HCT116 (cell line): ENCODE measurements around the gene HDAC1. TPM values are rescaled to one million over a fixed set of nuclear protein-coding genes. Genes with fewer than 3 reads are reported as not detected.

Experiments used
- ATAC-seq: fragments of 200-7000 bp; cut with Tn5 transposase; 2 replicates; pipeline ENCODE4 v1.9.1; 2020; ENCODE audit warnings: mild to moderate bottlenecking, moderate library complexity
- BruUV-seq: library from RNA; stranded (reverse); fragments of 400-500 nt; replicated peaks from 2 replicates; lab custom pipeline; 2021; lab: Mats Ljungman, UMichigan
- CTCF ChIA-PET: fragments of 300-600 bp; sonication (Branson Sonifier 250); formaldehyde crosslinking; loops from one replicate; lab custom pipeline; 2021; ENCODE audit warnings: antibody characterized with exemption; lab: Charles Lee
- POLR2A ChIA-PET: fragments of 300-600, 350-600 bp; sonication (Branson Sonifier 250); formaldehyde crosslinking; loops from one replicate; lab custom pipeline; 2021; ENCODE audit warnings: antibody characterized with exemption; lab: Charles Lee
- RAD21 ChIA-PET, 2 experiments: fragments of 300-600 bp; sonication (Branson Sonifier 250); formaldehyde crosslinking; loops; one replicate each; lab custom pipeline; 2023; ENCODE audit warnings: low total read pairs in 2 of 2; ENCODE audit not compliant: uncharacterized antibody in 2 of 2, unreplicated experiment in 2 of 2, low non-redundant PET in 1 of 2; lab: Charles Lee
- DNase-seq: peaks from one replicate; pipeline ENCODE4 v3.0.0-alpha.2; 2010; ENCODE audit warnings: low read depth, low spot score
- H2AFZ ChIP-seq: fragments of 200-600 bp; shearing (Covaris generic), sonication (generic); 2 replicates; pipeline ENCODE4 v1.6.1; 2017; ENCODE audit warnings: low read depth, mixed run types, mixed read lengths, antibody characterized with exemption, low read length; ENCODE audit not compliant: poor library complexity, severe bottlenecking
- H3K27ac ChIP-seq: 2 replicates; pipeline ENCODE4 v1.5.1; 2012; ENCODE audit warnings: low read depth, low read length
- H3K27me3 ChIP-seq: fragments of 200-600 bp; sonication (generic); 2 replicates; pipeline ENCODE4 v1.6.1; 2016; ENCODE audit warnings: mixed run types, low read length, mixed read lengths; ENCODE audit not compliant: insufficient read depth
- H3K36me3 ChIP-seq, 2 experiments: fragments of 200-500 bp in 1 of 2; fragments of 200-600 bp in 1 of 2; sonication (Bioruptor generic) in 1 of 2; sonication (generic) in 1 of 2; 2 replicates each; pipeline versions ENCODE4 v1.5.1 to v1.6.1; 2014 to 2016; ENCODE audit warnings: low read length in 2 of 2, inconsistent platforms in 1 of 2, mixed read lengths in 1 of 2, mixed run types in 1 of 2; ENCODE audit not compliant: insufficient read depth in 2 of 2, control insufficient read depth in 1 of 2
- H3K4me1 ChIP-seq, 2 experiments: fragments of 200-600 bp in 1 of 2; sonication (generic) in 1 of 2; 2 replicates each; pipeline versions ENCODE4 v1.5.1 to v1.6.1; 2012 to 2017; ENCODE audit warnings: low read length in 2 of 2, inconsistent platforms in 1 of 2, mild to moderate bottlenecking in 1 of 2, mixed read lengths in 1 of 2, mixed run types in 1 of 2, moderate library complexity in 1 of 2; ENCODE audit not compliant: insufficient read depth in 2 of 2, control insufficient read depth in 1 of 2
- H3K4me2 ChIP-seq: fragments of 200-600 bp; sonication (generic); 2 replicates; pipeline ENCODE4 v1.6.1; 2017; ENCODE audit warnings: mixed run types, low read length, mixed read lengths
- H3K4me3 ChIP-seq, 2 experiments: fragments of 200-600 bp in 1 of 2; sonication (generic) in 1 of 2; replicated peaks in 1 of 2; 2 replicates each; pipeline ENCODE4 v1.5.1; 2011 to 2016; ENCODE audit warnings: low read length in 2 of 2, control low read depth in 1 of 2, low read depth in 1 of 2, mild to moderate bottlenecking in 1 of 2, mixed read lengths in 1 of 2, mixed run types in 1 of 2
- H3K79me2 ChIP-seq: fragments of 200-600 bp; sonication (generic); 2 replicates; pipeline ENCODE4 v1.6.1; 2017; ENCODE audit warnings: mild to moderate bottlenecking, mixed run types, low read length, moderate library complexity, mixed read lengths; ENCODE audit not compliant: insufficient read depth
- H3K9ac ChIP-seq: fragments of 200-600 bp; sonication (generic); 2 replicates; pipeline ENCODE4 v1.6.1; 2016; ENCODE audit warnings: low read length, mixed read lengths
- H3K9me2 ChIP-seq: fragments of 200-600 bp; sonication (generic), shearing (Covaris generic); 2 replicates; pipeline ENCODE4 v1.6.1; 2017; ENCODE audit warnings: mixed run types, mild to moderate bottlenecking, moderate library complexity; ENCODE audit not compliant: insufficient read depth
- H3K9me3 ChIP-seq, 2 experiments: fragments of 200-500 bp in 1 of 2; fragments of 200-600 bp in 1 of 2; sonication (Bioruptor generic) in 1 of 2; sonication (generic) in 1 of 2; 2 replicates each; pipeline ENCODE4 v1.6.1; 2014 to 2017; ENCODE audit warnings: low read length in 2 of 2, mixed read lengths in 2 of 2, inconsistent platforms in 1 of 2, low read depth in 1 of 2, mild to moderate bottlenecking in 1 of 2, mixed run types in 1 of 2, moderate library complexity in 1 of 2; ENCODE audit not compliant: control insufficient read depth in 1 of 2, insufficient read depth in 1 of 2
- H4K20me1 ChIP-seq: fragments of 200-600 bp; sonication (generic), shearing (Covaris generic); 2 replicates; pipeline ENCODE4 v1.6.1; 2017; ENCODE audit warnings: mixed run types, mild to moderate bottlenecking, moderate library complexity; ENCODE audit not compliant: insufficient read depth
- CEBPB ChIP-seq: IDR thresholded peaks from 2 replicates; pipeline ENCODE4 v1.6.1; 2012; ENCODE audit warnings: low read depth
- ELF1 ChIP-seq: IDR thresholded peaks from 2 replicates; pipeline ENCODE4 v1.6.1; 2012; ENCODE audit warnings: low read depth, borderline replicate concordance
- EZH2 ChIP-seq: fragments of 200-600 bp; sonication (generic); IDR thresholded peaks from 2 replicates; pipeline ENCODE4 v1.6.1; 2017; ENCODE audit warnings: antibody characterized with exemption, mixed run types
- EZH2phosphoT487 ChIP-seq: fragments of 200-600 bp; IDR thresholded peaks from 2 replicates; pipeline ENCODE4 v1.6.1; 2018; ENCODE audit warnings: antibody characterized with exemption, borderline replicate concordance
- FOSL1 ChIP-seq: IDR thresholded peaks from 2 replicates; pipeline ENCODE4 v1.6.1; 2012; ENCODE audit warnings: low read depth
- POLR2A ChIP-seq: IDR thresholded peaks from 2 replicates; pipeline ENCODE4 v1.7.0; 2011; ENCODE audit warnings: borderline replicate concordance; ENCODE audit not compliant: insufficient read depth, insufficient read length; ENCODE audit errors: extremely low read depth
- RAD21 ChIP-seq: IDR thresholded peaks from 2 replicates; pipeline ENCODE4 v1.6.1; 2012; ENCODE audit warnings: low read depth, mild to moderate bottlenecking
- SIN3A ChIP-seq: IDR thresholded peaks from 2 replicates; pipeline ENCODE4 v1.6.1; 2012; ENCODE audit warnings: low read depth
- SP1 ChIP-seq: IDR thresholded peaks from 2 replicates; pipeline ENCODE4 v1.6.1; 2012; ENCODE audit warnings: low read depth
- SRF ChIP-seq: IDR thresholded peaks from 2 replicates; pipeline ENCODE4 v1.6.1; 2012; ENCODE audit warnings: low read depth
- YY1 ChIP-seq: IDR thresholded peaks from 2 replicates; pipeline ENCODE4 v1.6.1; 2011; ENCODE audit warnings: low read length, low read depth, moderate library complexity, mild to moderate bottlenecking; ENCODE audit not compliant: insufficient replicate concordance; ENCODE audit errors: extremely low read depth
- ZNF274 ChIP-seq: fragments of 200-500 bp; sonication (Bioruptor generic); IDR thresholded peaks from 2 replicates; pipeline ENCODE4 v1.6.1; 2014; ENCODE audit warnings: mild to moderate bottlenecking, low read depth, low read length, inconsistent platforms
- intact Hi-C: fragments of 100-400 bp; cut with micrococcal nuclease; formaldehyde crosslinking; loops from 2 replicates; pipeline ENCODE4 v1.10.0; 2022
- total RNA-seq: library from RNA; stranded (reverse); gene quantifications from one replicate; pipeline ENCODE4 v1.2.1, GENCODE V29; 2021; ENCODE audit not compliant: unreplicated experiment
- TF ChIP-seq, protein P1 (sequence below): IDR thresholded peaks from 2 replicates; pipeline ENCODE4 v1.6.1; 2012
- TF ChIP-seq, protein P2 (sequence below), 3 experiments: fragments of 200-600 bp in 1 of 3; sonication (generic) in 1 of 3; IDR thresholded peaks in 2 of 3; conservative IDR thresholded peaks in 1 of 3; 2 replicates each; pipeline ENCODE4 v1.5.1; 2012 to 2017; ENCODE audit warnings: low read depth in 2 of 3, low read length in 2 of 3, antibody characterized with exemption in 1 of 3, borderline replicate concordance in 1 of 3, control low read depth in 1 of 3, mild to moderate bottlenecking in 1 of 3, mixed read lengths in 1 of 3, mixed run types in 1 of 3, moderate library complexity in 1 of 3; ENCODE audit not compliant: insufficient read depth in 1 of 3
- TF ChIP-seq, protein P3 (sequence below): IDR thresholded peaks from 2 replicates; pipeline ENCODE4 v1.6.1; 2012; ENCODE audit warnings: low read depth

Gene HDAC1
- total RNA-seq, 1 experiment from 2014 or later, result 232 TPM

DNA sequence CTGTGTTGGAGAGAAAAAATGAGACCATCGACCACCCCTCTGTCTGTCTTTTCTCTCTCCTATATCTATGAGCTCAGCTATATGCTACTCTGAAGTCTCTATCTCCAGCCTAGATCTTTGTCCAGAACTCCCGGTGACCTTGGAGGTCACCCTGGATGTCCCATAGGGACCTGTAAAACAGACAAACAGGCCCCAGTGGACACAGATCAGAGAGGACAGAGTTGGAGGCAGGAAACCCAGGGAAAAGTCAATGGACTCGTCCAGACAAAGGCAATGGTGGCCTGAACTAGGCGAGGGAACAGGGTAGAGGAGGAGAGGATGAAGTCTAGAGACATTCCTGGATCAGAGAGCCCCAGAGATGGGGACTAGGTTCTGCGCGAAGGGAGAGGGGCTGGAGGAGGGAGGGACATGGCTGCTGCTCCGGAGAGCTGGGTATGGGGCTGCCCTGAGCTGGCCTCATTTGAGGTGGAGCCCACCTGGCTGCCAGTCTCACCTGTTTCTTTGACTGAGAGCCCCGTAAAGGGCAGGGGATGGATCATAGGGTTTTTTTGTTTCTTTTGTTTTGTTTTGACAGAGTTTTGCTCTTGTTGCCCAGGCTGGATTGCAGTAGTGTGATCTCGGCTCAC is 54.8 kb downstream of the HDAC1 start:
- Histone ChIP-seq H3K9me3 (no peaks in the 10 kb centered on the region), H3K4me1 (peaks cover 0 to 8% of the 10 kb centered on the region in 2 experiments; a peak in 2 of 4 replicates), H3K4me2 (no peak overlapping the region), H3K4me3 (no peak overlapping the region), H3K27me3 (no peaks in the 10 kb centered on the region), H3K27ac (no peak overlapping the region), H3K36me3 (no peaks in the 10 kb centered on the region), H4K20me1 (no peaks in the 10 kb centered on the region), H3K79me2 (no peaks in the 10 kb centered on the region), H3K9me2 (no peaks in the 10 kb centered on the region), H3K9ac (no peak overlapping the region), H2AFZ (no peak overlapping the region)
- POLR2A ChIA-PET, result interaction anchor here (3.3 kb wide), 1 partner anchor 11 kb away, joined by 22 read pairs; the partner anchor contains the start of gene MARCKSL1
- TF ChIP-seq, protein P1, sequence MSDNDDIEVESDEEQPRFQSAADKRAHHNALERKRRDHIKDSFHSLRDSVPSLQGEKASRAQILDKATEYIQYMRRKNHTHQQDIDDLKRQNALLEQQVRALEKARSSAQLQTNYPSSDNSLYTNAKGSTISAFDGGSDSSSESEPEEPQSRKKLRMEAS, result no peak
- TF ChIP-seq SRF (no peak), POLR2A (no peak), YY1 (no peak), EZH2phosphoT487 (no peak), RAD21 (no peak), ELF1 (no peak), SIN3A (no peak), FOSL1 (no peak), CEBPB (no peak), SP1 (no peak), EZH2 (no peak), ZNF274 (no peak)
- TF ChIP-seq, protein P2, sequence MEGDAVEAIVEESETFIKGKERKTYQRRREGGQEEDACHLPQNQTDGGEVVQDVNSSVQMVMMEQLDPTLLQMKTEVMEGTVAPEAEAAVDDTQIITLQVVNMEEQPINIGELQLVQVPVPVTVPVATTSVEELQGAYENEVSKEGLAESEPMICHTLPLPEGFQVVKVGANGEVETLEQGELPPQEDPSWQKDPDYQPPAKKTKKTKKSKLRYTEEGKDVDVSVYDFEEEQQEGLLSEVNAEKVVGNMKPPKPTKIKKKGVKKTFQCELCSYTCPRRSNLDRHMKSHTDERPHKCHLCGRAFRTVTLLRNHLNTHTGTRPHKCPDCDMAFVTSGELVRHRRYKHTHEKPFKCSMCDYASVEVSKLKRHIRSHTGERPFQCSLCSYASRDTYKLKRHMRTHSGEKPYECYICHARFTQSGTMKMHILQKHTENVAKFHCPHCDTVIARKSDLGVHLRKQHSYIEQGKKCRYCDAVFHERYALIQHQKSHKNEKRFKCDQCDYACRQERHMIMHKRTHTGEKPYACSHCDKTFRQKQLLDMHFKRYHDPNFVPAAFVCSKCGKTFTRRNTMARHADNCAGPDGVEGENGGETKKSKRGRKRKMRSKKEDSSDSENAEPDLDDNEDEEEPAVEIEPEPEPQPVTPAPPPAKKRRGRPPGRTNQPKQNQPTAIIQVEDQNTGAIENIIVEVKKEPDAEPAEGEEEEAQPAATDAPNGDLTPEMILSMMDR (IDR thresholded peaks at IDR 0.05 in 2 of 3, conservative IDR thresholded peaks at IDR 0.05 in 1 of 3; ENCODE audit: borderline replicate concordance in 1 of 3, insufficient read depth in 1 of 3, low read depth in 2 of 3, low read length in 2 of 3), result no peak
- TF ChIP-seq, protein P3, sequence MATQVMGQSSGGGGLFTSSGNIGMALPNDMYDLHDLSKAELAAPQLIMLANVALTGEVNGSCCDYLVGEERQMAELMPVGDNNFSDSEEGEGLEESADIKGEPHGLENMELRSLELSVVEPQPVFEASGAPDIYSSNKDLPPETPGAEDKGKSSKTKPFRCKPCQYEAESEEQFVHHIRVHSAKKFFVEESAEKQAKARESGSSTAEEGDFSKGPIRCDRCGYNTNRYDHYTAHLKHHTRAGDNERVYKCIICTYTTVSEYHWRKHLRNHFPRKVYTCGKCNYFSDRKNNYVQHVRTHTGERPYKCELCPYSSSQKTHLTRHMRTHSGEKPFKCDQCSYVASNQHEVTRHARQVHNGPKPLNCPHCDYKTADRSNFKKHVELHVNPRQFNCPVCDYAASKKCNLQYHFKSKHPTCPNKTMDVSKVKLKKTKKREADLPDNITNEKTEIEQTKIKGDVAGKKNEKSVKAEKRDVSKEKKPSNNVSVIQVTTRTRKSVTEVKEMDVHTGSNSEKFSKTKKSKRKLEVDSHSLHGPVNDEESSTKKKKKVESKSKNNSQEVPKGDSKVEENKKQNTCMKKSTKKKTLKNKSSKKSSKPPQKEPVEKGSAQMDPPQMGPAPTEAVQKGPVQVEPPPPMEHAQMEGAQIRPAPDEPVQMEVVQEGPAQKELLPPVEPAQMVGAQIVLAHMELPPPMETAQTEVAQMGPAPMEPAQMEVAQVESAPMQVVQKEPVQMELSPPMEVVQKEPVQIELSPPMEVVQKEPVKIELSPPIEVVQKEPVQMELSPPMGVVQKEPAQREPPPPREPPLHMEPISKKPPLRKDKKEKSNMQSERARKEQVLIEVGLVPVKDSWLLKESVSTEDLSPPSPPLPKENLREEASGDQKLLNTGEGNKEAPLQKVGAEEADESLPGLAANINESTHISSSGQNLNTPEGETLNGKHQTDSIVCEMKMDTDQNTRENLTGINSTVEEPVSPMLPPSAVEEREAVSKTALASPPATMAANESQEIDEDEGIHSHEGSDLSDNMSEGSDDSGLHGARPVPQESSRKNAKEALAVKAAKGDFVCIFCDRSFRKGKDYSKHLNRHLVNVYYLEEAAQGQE, result no peak
- ATAC-seq (no peak), DNase-seq (no peak)
- intact Hi-C loops, result no loop called here
- CTCF ChIA-PET, result no interaction called here
- no TSS peak for BruUV-seq
- RAD21 ChIA-PET, result no interaction called here
